Mesendoderm (in vitro differentiated cells): ENCODE measurements around the gene CDH7.

Experiments
- DNase-seq: peaks from one replicate; pipeline ENCODE4 v3.0.0; 2013
- H2AK5ac ChIP-seq: 2 replicates; pipeline ENCODE4 v1.6.1; 2013; ENCODE audit warnings: low read length, inconsistent platforms
- H2BK120ac ChIP-seq: 2 replicates; pipeline ENCODE4 v1.6.1; 2013; ENCODE audit warnings: low read depth, mild to moderate bottlenecking, low read length, moderate library complexity, mixed read lengths
- H2BK15ac ChIP-seq: replicated peaks from 2 replicates; pipeline ENCODE4 v1.6.1; 2013; ENCODE audit warnings: low read depth, mild to moderate bottlenecking, moderate library complexity
- H2BK5ac ChIP-seq: 2 replicates; pipeline ENCODE4 v1.6.1; 2013; ENCODE audit warnings: low read length, inconsistent platforms
- H3K18ac ChIP-seq: 2 replicates; pipeline ENCODE4 v1.6.1; 2013; ENCODE audit warnings: mild to moderate bottlenecking, low read length, mixed read lengths
- H3K23ac ChIP-seq: one replicate; pipeline ENCODE4 v1.6.1; 2013; ENCODE audit warnings: low read length
- H3K27ac ChIP-seq: 2 replicates; pipeline ENCODE4 v1.5.1; 2013; ENCODE audit warnings: low read depth, mild to moderate bottlenecking, inconsistent platforms, low read length, moderate library complexity
- H3K27me3 ChIP-seq: 2 replicates; pipeline ENCODE4 v1.6.1; 2013; ENCODE audit warnings: low read length, control low read depth, mild to moderate bottlenecking, inconsistent platforms; ENCODE audit not compliant: insufficient read depth, poor library complexity
- H3K36me3 ChIP-seq: 2 replicates; pipeline ENCODE4 v1.6.1; 2013; ENCODE audit warnings: low read length, inconsistent platforms; ENCODE audit not compliant: control insufficient read depth, insufficient read depth
- H3K4ac ChIP-seq: one replicate; pipeline ENCODE4 v1.6.1; 2013; ENCODE audit warnings: low read depth, mild to moderate bottlenecking, low read length, moderate library complexity
- H3K4me1 ChIP-seq: 2 replicates; pipeline ENCODE4 v1.6.1; 2013; ENCODE audit warnings: low read depth, low read length, inconsistent platforms; ENCODE audit not compliant: control insufficient read depth
- H3K4me2 ChIP-seq: 2 replicates; pipeline ENCODE4 v1.6.1; 2013; ENCODE audit warnings: low read length
- H3K4me3 ChIP-seq: 2 replicates; pipeline ENCODE4 v1.5.1; 2013; ENCODE audit warnings: mild to moderate bottlenecking, low read length
- H3K56ac ChIP-seq: one replicate; pipeline ENCODE4 v1.6.1; 2013; ENCODE audit warnings: low read length
- H3K79me1 ChIP-seq: 2 replicates; pipeline ENCODE4 v1.6.1; 2013; ENCODE audit warnings: low read length, inconsistent platforms
- H3K79me2 ChIP-seq: 2 replicates; pipeline ENCODE4 v1.6.1; 2013; ENCODE audit warnings: mild to moderate bottlenecking, low read length; ENCODE audit not compliant: control insufficient read depth, insufficient read depth
- H3K9ac ChIP-seq: 2 replicates; pipeline ENCODE4 v1.6.1; 2013; ENCODE audit warnings: low read length, inconsistent platforms
- H4K5ac ChIP-seq: one replicate; pipeline ENCODE4 v1.6.1; 2013; ENCODE audit warnings: low read length
- H4K8ac ChIP-seq: one replicate; pipeline ENCODE4 v1.6.1; 2013; ENCODE audit warnings: low read depth, mild to moderate bottlenecking, control low read depth, low read length, moderate library complexity
- WGBS: extraction: QIAGEN DNeasy Blood & Tissue Kit; methylation state at CpG from one replicate; pipeline ENCODE4 v1.1.7; 2013; ENCODE audit warnings: low lambda C conversion rate, missing lambda C conversion rate; ENCODE audit not compliant: insufficient coverage; ENCODE audit errors: extremely low coverage; 5-methylcytosine and 5-hydroxymethylcytosine counted together

The CDH7 gene

DNA sequence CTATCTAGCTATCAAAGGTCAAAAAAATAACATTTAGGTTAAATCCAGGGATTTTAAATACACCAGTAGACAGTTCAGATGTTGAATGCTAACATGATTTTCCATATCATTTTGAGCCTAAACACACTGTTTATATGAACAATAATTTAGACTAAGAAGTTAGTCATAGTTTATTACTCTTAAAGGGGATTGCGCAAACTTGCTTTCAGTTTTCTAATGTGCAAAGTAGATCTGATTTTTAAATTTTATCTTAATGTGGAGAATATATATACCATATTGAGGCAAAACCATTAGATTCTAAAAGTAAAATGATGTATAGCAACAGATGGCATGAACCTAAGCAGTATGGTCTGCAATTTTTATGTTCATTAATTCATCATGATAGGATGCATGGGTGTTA, 76.6 kb downstream of the CDH7 start:
- Histone ChIP-seq H3K79me2 (no peaks in the 10 kb centered on the region), H4K5ac (no peak overlapping the region), H3K56ac (no peak overlapping the region), H3K27ac (no peak overlapping the region), H4K8ac (no peak overlapping the region), H2BK15ac (no peak overlapping the region), H3K4ac (no peak overlapping the region), H2BK120ac (no peak overlapping the region), H3K36me3 (no peaks in the 10 kb centered on the region), H2AK5ac (no peak overlapping the region), H3K79me1 (no peaks in the 10 kb centered on the region), H2BK5ac (no peak overlapping the region), H3K23ac (no peak overlapping the region), H3K4me3 (no peak overlapping the region), H3K9ac (no peak overlapping the region), H3K18ac (no peak overlapping the region), H3K27me3 (no peaks in the 10 kb centered on the region), H3K4me1 (no peaks in the 10 kb centered on the region), H3K4me2 (no peak overlapping the region)
- WGBS, result no CpG with 5 or more reads among the region's 1 CpG
- DNase-seq, result no peak

DNA sequence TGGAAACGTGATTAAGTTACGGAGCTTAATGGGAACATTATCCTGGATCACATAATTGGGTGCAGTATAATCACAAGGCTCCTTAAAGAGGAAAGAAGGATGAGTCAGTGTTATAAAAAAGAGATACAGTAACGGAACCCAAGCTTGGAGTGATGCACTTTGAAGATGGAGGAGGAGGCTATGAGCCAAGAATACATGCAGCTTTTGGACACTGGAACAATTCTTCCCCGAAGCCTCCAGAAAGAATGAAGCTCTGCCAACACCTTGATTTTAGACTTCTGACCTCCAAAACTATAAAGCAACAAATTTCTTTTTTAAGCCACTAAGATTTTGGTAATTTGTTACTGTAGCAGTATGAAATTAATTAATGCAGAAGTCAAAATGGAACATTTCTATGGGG, 85.1 kb downstream of the CDH7 start:
- no peak for DNase-seq
- no peaks in the 10 kb centered on the region for H3K27me3 ChIP-seq
- no peak overlapping the region for H3K27ac ChIP-seq
- no peak overlapping the region for H2AK5ac ChIP-seq
- no peak overlapping the region for H4K8ac ChIP-seq
- H3K23ac ChIP-seq, result no peak overlapping the region
- no peak overlapping the region for H3K56ac ChIP-seq
- no peak overlapping the region for H3K4ac ChIP-seq
- H3K9ac ChIP-seq, result no peak overlapping the region
- H3K4me2 ChIP-seq, result no peak overlapping the region
- 100% methylated on average over 2 of the region's 4 CpGs for WGBS
- no peaks in the 10 kb centered on the region for H3K79me2 ChIP-seq
- H3K79me1 ChIP-seq, result no peaks in the 10 kb centered on the region
- H3K4me3 ChIP-seq, result no peak overlapping the region
- no peaks in the 10 kb centered on the region for H3K4me1 ChIP-seq
- H3K18ac ChIP-seq, result no peak overlapping the region
- no peak overlapping the region for H4K5ac ChIP-seq
- H2BK15ac ChIP-seq, result no peak overlapping the region
- no peak overlapping the region for H2BK120ac ChIP-seq
- H3K36me3 ChIP-seq, result no peaks in the 10 kb centered on the region
- no peak overlapping the region for H2BK5ac ChIP-seq

DNA sequence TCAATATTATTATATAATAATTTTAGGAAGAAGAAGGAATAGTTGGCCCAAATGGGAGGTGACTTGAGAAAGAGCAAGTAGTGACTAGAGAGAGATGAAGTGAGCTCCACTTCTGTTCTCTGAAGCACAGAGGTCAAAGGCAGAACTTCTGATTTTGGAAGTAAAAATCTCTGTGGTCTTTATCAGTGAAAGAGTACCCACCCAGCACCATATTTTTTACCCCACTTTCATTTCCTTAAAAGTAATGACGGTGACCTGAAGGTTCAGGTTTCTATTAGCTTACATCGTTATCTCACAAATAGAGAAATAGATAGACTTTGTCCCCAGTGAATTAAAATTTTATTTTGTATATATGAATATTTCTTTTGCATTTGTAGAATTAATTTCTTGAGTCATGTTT, 95.3 kb downstream of the CDH7 start:
- H4K8ac ChIP-seq, result no peak overlapping the region
- no peak for DNase-seq
- H3K23ac ChIP-seq, result no peak overlapping the region
- H3K56ac ChIP-seq, result no peak overlapping the region
- H2AK5ac ChIP-seq, result no peak overlapping the region
- no peak overlapping the region for H2BK120ac ChIP-seq
- H3K4me3 ChIP-seq, result no peak overlapping the region
- H2BK5ac ChIP-seq, result no peak overlapping the region
- no peaks in the 10 kb centered on the region for H3K27me3 ChIP-seq
- H3K4me2 ChIP-seq, result no peak overlapping the region
- no peak overlapping the region for H3K18ac ChIP-seq
- H3K36me3 ChIP-seq, result no peaks in the 10 kb centered on the region
- no peaks in the 10 kb centered on the region for H3K79me1 ChIP-seq
- no peak overlapping the region for H4K5ac ChIP-seq
- H3K27ac ChIP-seq, result no peak overlapping the region
- no peak overlapping the region for H3K9ac ChIP-seq
- WGBS, result no CpG with 5 or more reads among the region's 2 CpGs
- H2BK15ac ChIP-seq, result no peak overlapping the region
- no peaks in the 10 kb centered on the region for H3K4me1 ChIP-seq
- H3K4ac ChIP-seq, result no peak overlapping the region
- no peaks in the 10 kb centered on the region for H3K79me2 ChIP-seq

DNA sequence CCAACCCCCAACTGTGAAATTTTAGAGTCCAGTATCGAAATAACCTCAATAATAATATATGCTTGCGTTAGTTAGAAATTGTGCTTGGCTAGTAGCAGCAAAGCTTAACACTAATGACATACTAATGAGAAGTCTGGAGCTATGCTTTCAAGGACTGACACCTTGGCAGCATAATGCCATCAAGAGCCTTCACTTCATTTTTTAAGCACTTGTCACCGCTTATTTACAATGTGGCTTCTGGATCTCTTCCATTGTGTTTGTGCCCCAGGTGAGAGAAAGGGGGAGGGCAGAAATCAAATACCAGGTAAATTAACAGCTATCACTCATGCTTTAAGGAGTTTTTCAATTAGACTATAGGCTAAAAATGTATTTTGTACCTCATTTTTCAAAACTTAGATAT, 101.5 kb downstream of the CDH7 start:
- no peaks in the 10 kb centered on the region for H3K79me1 ChIP-seq
- H3K23ac ChIP-seq, result no peak overlapping the region
- no peak overlapping the region for H3K27ac ChIP-seq
- no peak overlapping the region for H3K4me3 ChIP-seq
- no peak overlapping the region for H3K4me2 ChIP-seq
- H2BK5ac ChIP-seq, result no peak overlapping the region
- H3K56ac ChIP-seq, result no peak overlapping the region
- no peak overlapping the region for H3K4ac ChIP-seq
- H2AK5ac ChIP-seq, result no peak overlapping the region
- H4K5ac ChIP-seq, result no peak overlapping the region
- H3K36me3 ChIP-seq, result no peaks in the 10 kb centered on the region
- no peak overlapping the region for H3K18ac ChIP-seq
- H3K4me1 ChIP-seq, result peaks cover 4% of the 10 kb centered on the region
- H3K27me3 ChIP-seq, result no peaks in the 10 kb centered on the region
- no peak overlapping the region for H2BK120ac ChIP-seq
- H2BK15ac ChIP-seq, result no peak overlapping the region
- H3K9ac ChIP-seq, result no peak overlapping the region
- WGBS, result no CpG with 5 or more reads among the region's 3 CpGs
- peak; percentile 56 for DNase-seq
- H4K8ac ChIP-seq, result no peak overlapping the region
- no peaks in the 10 kb centered on the region for H3K79me2 ChIP-seq

DNA sequence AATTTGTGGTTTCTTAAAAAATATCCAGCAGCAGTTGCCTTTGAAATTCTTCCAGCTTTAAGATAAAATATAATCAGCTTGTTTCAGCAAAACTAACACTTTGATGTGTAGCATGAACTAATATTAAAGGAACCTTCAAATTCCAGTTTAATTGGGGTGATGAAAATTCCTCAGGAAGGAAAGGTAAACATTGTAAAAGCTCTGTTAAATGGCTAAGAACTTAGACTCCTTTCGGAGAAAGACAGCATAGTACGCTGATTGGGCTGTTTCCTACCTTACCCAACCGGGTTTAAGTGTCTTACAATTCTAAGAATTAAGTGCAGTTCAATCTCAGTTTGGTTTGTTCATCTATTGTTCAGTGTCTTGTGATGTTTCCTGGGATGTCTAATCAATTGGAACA, 108.3 kb downstream of the CDH7 start:
- no peak overlapping the region for H2BK5ac ChIP-seq
- no peak overlapping the region for H2AK5ac ChIP-seq
- H3K9ac ChIP-seq, result no peak overlapping the region
- no peak overlapping the region for H3K18ac ChIP-seq
- no peak overlapping the region for H3K27ac ChIP-seq
- H3K4ac ChIP-seq, result no peak overlapping the region
- no peak overlapping the region for H2BK120ac ChIP-seq
- no peak overlapping the region for H4K5ac ChIP-seq
- H3K27me3 ChIP-seq, result no peaks in the 10 kb centered on the region
- WGBS, result no CpG with 5 or more reads among the region's 3 CpGs
- no peaks in the 10 kb centered on the region for H3K79me2 ChIP-seq
- peak; percentile 3 for DNase-seq
- H3K23ac ChIP-seq, result no peak overlapping the region
- H3K4me3 ChIP-seq, result no peak overlapping the region
- H3K56ac ChIP-seq, result no peak overlapping the region
- H3K36me3 ChIP-seq, result no peaks in the 10 kb centered on the region
- no peaks in the 10 kb centered on the region for H3K79me1 ChIP-seq
- no peak overlapping the region for H3K4me2 ChIP-seq
- H4K8ac ChIP-seq, result no peak overlapping the region
- no peak overlapping the region for H2BK15ac ChIP-seq
- H3K4me1 ChIP-seq, result no peaks in the 10 kb centered on the region

DNA sequence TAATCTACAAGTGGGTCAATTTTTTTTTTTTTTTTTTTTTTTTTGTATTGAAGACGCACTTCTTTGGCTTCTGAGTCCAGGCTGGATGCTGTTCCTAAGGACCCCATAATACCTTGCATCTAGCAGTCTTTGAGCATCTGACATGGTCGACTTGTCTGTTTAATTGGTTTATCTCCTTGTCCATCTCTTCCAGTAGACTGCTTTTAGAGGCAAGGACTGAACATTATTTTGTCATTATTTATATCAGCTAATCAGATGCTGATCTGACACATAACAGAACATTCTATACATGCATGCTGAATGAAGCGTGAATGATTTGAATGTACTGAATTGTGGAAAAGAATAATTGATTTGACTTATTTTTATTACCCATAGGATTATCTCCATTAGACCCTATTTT, 118.7 kb downstream of the CDH7 start:
- H3K4me1 ChIP-seq, result no peaks in the 10 kb centered on the region
- no peaks in the 10 kb centered on the region for H3K79me2 ChIP-seq
- H3K23ac ChIP-seq, result no peak overlapping the region
- no peak overlapping the region for H4K5ac ChIP-seq
- no CpG with 5 or more reads among the region's 3 CpGs for WGBS
- no peak overlapping the region for H3K4me3 ChIP-seq
- DNase-seq, result no peak
- H3K56ac ChIP-seq, result no peak overlapping the region
- no peak overlapping the region for H2AK5ac ChIP-seq
- no peak overlapping the region for H3K18ac ChIP-seq
- no peak overlapping the region for H2BK15ac ChIP-seq
- H2BK120ac ChIP-seq, result no peak overlapping the region
- no peak overlapping the region for H3K9ac ChIP-seq
- no peak overlapping the region for H4K8ac ChIP-seq
- H3K4ac ChIP-seq, result no peak overlapping the region
- H3K4me2 ChIP-seq, result no peak overlapping the region
- no peak overlapping the region for H3K27ac ChIP-seq
- no peaks in the 10 kb centered on the region for H3K27me3 ChIP-seq
- H3K36me3 ChIP-seq, result no peaks in the 10 kb centered on the region
- no peaks in the 10 kb centered on the region for H3K79me1 ChIP-seq
- no peak overlapping the region for H2BK5ac ChIP-seq
